HG03108 (cell line): ENCODE measurements around the gene VEGFA.
A peak's percentile ranks its signal among the peaks of the same experiment; 100 is the strongest.

Experiments
- ATAC-seq: cut with Tn5 transposase; IDR thresholded peaks from one replicate; pipeline ENCODE4 v1.9.1; 2021; ENCODE audit warnings: moderate library complexity; ENCODE audit not compliant: unreplicated experiment

Gene VEGFA

DNA sequence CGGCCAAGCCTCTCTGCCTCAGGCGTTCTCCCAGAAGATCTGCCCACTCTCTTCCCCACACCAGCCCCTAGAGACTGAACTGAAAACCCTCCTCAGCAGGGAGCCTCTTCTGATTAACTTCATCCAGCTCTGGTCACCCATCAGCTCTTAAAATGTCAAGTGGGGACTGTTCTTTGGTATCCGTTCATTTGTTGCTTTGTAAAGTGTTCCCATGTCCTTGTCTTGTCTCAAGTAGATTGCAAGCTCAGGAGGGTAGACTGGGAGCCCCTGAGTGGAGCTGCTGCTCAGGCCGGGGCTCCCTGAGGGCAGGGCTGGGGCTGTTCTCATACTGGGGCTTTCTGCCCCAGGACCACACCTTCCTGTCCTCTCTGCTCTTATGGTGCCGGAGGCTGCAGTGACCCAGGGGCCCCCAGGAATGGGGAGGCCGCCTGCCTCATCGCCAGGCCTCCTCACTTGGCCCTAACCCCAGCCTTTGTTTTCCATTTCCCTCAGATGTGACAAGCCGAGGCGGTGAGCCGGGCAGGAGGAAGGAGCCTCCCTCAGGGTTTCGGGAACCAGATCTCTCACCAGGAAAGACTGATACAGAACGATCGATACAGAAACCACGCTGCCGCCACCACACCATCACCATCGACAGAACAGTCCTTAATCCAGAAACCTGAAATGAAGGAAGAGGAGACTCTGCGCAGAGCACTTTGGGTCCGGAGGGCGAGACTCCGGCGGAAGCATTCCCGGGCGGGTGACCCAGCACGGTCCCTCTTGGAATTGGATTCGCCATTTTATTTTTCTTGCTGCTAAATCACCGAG is 14.2 kb downstream of the VEGFA start:
- no peak for ATAC-seq

DNA sequence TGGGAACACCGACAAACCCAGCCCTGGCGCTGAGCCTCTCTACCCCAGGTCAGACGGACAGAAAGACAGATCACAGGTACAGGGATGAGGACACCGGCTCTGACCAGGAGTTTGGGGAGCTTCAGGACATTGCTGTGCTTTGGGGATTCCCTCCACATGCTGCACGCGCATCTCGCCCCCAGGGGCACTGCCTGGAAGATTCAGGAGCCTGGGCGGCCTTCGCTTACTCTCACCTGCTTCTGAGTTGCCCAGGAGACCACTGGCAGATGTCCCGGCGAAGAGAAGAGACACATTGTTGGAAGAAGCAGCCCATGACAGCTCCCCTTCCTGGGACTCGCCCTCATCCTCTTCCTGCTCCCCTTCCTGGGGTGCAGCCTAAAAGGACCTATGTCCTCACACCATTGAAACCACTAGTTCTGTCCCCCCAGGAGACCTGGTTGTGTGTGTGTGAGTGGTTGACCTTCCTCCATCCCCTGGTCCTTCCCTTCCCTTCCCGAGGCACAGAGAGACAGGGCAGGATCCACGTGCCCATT is 15.3 kb downstream of the VEGFA start:
- no peak for ATAC-seq

DNA sequence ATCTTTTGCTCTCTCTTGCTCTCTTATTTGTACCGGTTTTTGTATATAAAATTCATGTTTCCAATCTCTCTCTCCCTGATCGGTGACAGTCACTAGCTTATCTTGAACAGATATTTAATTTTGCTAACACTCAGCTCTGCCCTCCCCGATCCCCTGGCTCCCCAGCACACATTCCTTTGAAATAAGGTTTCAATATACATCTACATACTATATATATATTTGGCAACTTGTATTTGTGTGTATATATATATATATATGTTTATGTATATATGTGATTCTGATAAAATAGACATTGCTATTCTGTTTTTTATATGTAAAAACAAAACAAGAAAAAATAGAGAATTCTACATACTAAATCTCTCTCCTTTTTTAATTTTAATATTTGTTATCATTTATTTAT is 15.9 kb downstream of the VEGFA start:
- ATAC-seq = no peak

DNA sequence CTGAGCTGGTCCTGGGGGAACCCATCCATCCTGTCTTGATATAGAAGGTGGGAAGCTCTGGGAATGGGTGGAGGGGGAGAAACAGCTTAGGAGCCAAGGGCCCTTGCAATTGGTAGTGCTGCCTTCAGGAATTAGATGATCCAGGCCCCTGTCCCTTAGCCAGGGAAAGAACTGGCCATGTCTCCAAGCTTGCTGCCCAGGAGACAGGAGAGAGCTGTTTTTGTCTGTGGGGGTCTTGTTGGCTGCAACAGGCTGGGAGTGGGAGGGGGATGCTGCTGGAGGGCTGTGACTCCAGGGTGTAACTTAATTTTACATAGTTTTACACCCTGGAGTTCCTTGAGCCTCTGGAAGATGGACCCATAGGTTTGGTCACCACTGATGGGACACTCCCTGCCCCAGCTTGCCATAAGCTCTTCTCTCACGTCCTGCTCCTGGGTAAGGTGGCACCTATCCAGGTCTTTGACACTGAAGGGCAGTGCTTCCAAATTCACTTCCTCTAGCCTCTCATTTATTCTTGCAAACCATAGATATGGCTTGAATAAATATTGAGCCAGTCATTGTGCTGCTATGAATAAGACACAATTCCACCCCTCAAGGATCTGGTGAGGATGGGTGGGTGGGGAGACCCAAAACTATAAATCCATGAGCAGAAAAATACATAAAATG is 16.8 kb downstream of the VEGFA start:
- no peak for ATAC-seq

DNA sequence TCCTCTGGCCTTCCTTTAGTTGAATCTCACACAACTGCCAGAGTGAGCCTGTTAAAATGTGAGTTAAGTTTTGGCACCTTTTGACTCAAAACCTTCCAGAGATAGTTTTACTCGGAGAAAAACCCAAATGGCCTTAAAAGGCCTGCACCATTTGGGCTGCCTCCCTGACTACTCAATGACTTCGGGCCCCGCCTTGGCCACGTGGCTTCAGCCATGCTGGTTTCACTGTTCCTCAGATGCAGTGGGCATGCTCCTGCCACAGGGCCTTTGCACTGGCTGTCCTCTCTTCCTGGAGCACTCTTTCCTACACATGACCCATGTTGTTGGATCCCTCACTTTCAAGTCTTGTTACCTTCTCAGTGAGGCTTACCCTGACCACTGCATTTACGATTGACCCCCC is 18.3 kb downstream of the VEGFA start:
- ATAC-seq = no peak

DNA sequence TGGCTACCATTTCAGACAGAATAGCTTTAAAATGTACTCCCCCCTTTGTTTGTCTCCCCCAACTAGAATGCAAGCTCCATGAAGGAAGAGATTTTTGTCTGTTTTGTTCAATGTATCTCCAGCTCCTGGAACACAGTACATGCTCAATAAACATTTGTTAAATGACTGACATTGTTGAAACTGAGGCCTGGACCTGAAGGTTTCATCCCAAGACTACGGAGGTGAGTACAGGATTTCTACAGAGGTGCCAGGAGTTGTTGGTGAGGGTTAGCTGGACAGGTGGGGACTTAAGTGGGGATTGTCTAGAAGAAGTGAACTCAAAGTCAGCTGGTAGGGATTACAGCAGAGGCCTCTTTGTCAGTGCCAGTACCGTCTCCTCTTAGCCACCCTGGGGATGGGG is 19.4 kb downstream of the VEGFA start:
- ATAC-seq = no peak

DNA sequence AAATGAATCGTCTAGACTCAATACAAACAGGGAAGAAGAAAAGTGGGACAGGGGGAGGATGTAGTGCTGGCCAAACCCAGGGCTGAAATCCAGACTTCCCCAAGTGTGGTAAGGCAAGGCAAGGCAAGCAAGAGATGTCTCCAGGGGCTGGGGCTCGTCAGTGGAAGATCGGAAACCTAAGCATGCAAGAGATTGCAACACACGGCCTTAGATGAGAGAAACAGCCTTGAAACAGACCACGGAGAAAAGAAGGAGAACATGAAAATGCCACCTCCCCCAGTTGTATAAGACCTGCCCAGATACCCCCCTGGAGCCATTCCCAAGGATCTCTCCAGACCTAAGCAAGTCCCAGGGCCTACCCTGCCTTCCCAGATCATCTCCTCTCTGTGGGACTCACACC is 20.0 kb downstream of the VEGFA start:
- ATAC-seq = no peak

DNA sequence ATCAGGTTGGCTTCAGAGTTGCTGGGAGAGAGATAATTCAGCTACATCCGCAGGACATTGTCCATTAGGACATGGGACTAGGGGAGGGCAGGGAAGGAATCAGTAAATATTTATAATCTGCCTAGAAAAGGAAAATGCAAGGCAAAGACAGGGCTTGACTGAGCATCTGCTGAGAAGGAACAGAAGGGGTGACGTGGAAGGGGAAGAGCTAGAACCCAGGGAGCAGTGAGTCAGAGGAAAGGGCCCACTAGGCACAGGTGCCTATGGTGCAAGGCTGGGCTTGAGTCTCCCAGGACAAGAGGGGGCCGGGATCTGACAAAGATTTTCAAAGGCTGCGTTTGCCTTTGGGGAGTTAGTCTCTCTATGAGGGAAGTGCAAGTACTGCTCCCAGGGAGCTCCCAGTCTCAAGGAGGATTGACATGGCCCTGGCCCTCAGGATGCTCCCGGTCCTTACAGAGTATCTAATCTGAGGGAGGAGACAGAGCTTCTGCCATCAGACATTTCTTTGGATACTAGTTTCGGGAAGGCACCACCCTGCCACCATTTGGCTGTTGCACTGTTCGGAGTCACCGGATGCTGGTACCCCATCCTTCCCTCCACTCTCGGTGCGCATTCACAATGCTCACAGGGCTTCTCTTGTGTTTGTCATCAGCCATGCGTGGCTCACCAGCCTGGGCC is 21.9 kb downstream of the VEGFA start:
- no peak for ATAC-seq

DNA sequence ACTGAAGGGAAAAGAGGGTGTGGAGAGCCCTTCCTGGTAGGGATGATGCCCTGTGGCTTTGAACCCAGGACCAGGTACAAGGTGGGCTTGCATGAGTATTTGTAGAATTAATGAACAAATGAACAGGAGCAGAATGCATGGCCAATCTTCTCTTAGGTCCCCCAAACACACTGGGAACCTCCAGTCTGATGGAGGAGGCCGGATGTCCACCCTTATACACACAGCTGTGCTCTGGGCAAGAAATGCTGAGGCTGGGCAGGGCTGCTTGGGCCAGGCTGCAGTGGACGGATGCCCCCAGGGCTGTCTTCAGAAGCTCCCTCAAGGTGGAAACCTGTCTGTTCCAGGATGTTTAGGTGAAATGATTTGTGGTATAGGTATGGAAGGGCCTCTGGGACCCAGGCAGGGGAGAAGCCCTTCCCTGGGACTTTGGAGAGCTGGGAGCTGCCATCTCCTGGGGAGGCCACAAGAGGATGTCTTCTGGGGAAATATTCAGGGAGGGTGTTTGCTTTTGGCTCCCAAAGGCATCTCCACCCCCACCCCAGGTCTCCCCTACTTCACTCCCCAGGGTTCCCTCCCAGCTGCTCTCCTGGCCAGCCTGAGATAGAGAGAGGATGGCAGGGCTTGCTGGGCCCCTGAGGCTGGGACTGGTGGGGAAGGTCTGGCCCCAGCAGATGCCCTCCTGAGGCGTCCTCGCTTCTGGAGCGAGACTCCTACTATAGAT is 23.3 kb downstream of the VEGFA start:
- ATAC-seq = no peak

DNA sequence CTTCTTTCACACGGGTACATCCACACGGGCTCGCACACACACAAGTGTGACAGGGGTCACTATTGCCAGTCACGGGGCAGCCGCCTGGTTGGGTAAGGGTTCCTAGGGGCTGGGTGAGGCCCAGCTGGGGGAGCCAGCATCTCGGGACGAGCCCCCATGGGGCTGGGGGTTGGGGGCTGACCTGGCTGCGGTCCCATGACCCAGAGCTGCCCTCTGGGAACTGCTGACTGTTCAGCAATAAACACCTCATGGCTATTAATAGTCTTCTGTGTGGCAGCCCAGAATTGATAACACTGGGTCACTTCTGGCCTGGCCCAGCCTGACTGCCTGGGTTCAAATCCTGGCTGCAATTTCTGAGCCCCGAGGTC is 23.8 kb downstream of the VEGFA start:
- ATAC-seq = no peak

DNA sequence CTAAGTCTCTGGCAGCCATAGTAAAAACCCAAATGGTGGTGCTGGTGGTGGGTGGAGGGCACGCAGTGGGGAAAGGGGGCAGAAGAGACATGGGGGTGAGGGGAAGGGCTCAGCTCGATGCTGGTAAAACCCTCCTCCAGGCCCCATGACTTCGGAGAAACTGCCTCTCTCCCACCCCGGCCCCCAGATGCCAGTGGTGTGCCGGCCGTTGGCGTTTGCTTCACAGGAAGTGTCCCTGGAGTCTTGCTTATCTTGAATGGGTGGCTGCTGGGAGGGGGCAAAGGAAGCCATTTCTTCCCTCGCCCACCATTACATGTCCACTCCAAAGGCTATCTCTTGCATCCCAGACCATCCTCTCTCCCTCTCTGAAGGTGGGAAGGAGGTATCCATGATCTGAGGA is 25.4 kb downstream of the VEGFA start:
- no peak for ATAC-seq

DNA sequence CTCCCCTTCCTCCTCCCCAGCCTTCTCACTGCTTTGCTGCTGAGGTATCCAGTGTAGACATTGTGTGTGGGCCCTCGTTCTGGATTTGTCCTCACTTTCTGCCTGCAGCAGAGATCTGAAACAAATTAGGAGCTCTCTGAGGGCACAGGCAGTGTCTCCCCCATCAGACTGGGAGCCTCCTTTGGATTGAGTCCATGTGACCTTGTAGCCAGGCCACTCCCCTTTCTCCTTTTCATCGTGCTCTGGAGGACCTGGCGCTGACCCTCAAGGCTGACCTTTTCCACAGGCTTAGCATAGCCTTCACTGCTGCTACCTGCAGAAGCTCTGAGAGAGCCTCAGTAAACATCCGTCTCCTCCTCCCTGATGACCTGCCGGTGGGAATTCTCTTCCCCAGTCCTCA is 26.2 kb downstream of the VEGFA start:
- ATAC-seq = no peak

DNA sequence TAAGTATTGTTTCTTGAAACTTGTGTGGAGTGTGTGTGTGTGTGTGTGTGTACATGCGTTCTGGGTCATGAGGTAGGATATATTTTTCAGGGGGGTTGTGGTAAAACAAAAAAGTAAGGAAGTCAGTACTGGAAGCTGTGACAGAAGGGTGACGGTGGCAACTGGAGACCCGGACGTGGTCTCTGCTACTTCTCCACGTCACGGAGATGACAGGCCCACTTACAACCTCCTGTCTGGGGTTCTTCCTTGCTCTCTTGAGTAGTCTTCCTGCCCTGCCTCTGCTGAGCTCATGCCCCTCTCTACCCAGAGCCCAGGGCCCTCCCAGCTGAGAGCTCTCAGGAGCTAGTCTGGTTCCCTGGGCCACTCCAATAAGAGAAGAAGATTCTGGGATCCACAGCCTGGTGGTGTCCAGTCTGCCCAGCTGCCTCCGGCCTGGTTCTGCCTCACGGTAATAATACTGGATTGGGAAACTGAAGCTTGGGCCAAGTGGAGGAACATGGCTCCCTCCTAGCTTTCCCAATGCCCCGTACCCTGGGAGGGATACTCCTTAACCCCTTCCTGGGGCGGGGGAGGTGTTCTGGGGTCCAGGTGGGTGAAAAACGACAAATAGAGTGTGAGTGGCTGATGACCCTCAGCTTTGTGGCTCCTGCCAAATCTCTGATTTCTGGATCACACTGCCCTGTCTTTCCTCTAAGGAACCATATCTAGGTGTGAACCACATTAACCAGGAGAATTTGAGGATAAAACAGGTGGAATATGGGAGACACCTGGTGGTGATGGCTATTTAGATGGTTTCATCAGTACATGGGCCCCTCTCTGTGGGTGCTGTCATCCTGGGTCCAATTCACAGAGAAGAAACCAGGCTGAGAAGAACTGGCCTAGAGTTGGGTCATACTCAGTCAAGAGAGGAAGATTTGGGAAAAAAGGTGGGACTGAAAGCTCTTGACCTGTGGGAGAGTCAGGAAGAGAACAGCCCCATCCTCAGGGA is 27.2 kb downstream of the VEGFA start:
- ATAC-seq = no peak

DNA sequence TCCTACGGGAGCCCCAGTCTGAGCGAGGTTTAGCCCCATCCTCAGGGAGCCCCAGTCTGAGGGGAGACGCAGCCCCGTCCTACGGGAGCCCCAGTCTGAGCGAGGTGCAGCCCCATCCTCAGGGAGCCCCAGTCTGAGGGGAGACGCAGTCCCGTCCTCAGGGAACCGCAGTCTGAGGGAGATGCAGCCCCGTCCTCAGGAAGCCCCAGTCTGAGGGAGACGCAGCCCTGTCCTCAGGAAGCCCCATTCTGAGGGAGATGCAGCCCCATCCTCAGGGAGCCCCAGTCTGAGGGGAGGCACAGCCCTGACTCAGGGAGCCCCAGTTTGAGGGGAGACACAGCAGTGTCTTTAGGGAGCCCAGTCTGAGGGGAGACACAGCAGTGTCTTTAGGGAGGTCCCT is 27.9 kb downstream of the VEGFA start:
- ATAC-seq = no peak

DNA sequence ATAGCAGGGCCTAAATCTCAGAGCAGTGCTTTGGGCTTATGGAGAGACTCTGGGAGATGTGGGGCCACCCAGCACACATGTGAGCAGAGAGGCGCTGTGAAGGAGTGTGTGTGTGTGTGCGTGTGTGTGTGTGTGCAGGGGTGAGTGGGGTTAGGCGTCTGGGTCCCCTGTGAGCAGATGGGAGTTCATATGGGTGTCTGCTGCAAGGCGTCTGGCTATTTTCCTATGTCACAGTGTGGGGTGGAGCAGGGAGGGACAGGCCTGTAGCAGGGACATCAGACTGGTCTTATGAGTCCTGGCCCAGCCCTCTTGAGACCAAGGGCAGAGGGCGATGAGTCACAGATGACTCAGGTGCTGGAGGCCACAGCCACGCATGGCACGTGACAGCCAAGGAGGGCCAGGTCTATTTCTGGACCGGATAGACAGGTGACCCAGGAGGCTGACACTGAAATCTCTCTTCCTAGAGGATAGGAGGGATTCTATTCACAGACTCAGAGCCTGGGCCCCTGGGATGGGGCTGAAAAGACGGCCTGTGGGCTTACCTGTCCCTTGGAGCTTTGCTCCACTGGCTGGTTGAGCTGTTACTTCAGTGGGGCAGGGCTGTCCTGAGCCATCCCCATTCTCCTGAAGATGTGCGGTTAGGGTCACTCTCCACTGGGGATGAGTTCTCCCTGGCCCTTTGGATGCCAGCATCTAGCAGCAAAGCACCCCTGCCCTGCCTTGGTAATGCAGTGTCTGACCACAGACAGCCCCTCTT is 28.9 kb downstream of the VEGFA start:
- peak; percentile 62 for ATAC-seq

DNA sequence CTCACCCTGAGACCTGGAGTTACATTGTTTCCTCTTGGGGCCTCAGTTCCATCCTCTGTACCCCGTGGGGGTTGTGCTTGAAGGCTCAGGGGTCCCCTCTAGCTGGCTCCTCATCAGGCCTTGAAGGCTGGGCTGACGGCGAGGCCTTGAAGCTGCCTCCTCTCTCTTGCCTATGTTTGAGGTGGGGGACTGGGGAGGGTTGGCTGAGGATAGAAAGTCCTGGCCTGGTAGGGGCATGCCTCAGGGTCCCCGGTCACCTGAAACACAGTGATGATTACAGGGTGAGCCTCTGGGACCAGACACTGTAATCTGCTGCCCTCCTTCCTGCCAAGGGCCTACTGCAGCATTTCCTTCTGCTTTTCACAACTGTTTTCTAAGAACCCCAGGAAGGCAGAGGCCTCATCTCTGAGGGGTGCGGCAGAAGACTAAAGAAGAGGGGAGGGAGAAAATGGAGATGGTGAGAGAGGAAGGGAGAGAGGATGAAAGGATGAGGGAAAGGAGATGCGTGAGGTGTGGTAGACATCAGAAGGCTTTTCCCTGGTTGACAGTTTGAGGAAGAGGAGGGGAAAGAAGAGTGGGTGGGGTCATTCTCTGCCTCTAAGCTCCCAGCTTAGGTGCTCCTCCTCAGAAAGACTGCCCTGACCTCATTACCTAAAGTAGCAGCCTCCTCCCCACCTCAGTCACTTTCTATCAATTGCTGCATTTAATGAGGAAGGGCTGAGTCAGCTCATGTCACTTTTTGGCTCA is 29.7 kb downstream of the VEGFA start:
- no peak for ATAC-seq

DNA sequence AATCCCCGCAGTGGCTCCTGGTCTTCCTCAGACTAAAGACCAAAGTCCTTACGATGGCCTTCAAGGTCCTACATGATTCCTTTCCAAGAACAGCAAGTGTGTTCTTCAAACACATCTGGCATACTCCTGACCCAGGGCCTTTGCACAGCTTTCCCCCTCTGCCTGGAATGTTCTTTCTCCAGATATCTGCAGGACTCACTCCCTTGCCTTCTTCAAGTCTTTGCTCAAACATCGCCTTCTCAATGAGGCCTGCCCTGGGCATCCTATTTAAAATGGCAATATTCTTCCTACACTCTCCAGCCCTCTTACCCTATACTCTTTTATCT is 30.2 kb downstream of the VEGFA start:
- ATAC-seq = no peak

DNA sequence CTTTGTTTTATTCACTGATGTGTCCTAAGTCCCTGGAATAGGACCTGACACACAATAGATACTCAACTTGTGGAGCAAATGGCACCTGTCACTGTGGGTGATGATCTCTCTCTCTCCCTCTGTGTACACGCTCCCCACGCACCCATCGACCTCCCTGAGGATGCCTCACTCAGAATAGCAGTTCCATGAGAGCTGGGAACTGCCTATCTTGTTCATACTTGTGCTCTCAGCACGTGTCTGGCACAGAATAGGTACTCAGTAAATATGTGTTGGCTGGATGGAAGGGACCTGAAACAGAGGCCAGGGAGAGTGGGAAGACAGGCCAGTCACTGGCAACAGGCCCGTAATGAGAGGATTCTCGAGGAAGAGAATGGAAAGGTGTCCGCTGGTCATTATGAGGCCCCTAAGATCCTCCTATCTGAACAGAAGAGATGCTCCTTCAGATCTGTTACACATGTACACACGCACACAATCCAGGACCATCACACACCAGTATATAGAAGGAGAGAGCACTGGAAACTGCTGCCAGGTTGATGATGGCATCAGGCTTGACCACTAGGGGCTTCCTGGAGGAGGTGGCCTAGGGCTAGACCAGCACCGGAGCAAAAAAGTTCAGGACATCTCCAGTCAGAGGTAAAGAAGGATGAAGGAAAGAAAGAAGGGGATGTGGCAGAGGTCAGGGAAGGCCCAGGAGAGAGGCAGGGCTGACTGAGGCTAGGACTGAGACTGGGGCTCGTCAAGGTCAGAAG is 30.9 kb downstream of the VEGFA start:
- no peak for ATAC-seq
